HFFc6 (cell line): ENCODE data around the gene ZNF385D. TPM values are rescaled to one million over a fixed set of nuclear protein-coding genes. Genes with fewer than 3 reads are reported as not detected.

Experiments used
- DNase-seq: peaks from one replicate; pipeline ENCODE4 v3.0.0-alpha.2; 2018
- H3K27ac Mint-ChIP-seq: 2 replicates; pipeline ENCODE4 v1.8.0; 2020; ENCODE audit warnings: mild to moderate bottlenecking, mixed read lengths
- H3K27me3 Mint-ChIP-seq: 2 replicates; pipeline ENCODE4 v1.8.0; 2021; ENCODE audit warnings: mild to moderate bottlenecking, moderate library complexity, mixed read lengths; ENCODE audit not compliant: insufficient read depth
- H3K36me3 Mint-ChIP-seq: 2 replicates; pipeline ENCODE4 v1.8.0; 2021; ENCODE audit warnings: low read depth, mixed read lengths
- H3K4me1 Mint-ChIP-seq: 2 replicates; pipeline ENCODE4 v1.8.0; 2020; ENCODE audit warnings: low read depth, mixed read lengths
- H3K4me3 Mint-ChIP-seq: 2 replicates; pipeline ENCODE4 v1.8.0; 2020; ENCODE audit warnings: mild to moderate bottlenecking, moderate library complexity, mixed read lengths
- H3K9me3 Mint-ChIP-seq: 2 replicates; pipeline ENCODE4 v1.8.0; 2020; ENCODE audit warnings: mild to moderate bottlenecking, mixed read lengths
- total RNA-seq, 6 experiments: library from RNA; stranded (reverse); fragmentation: NEBNext Ultra II Directional; extraction: Animal tissue kit (Norgen Biotek cat#: 25700); gene quantifications; 2 replicates in 1 of 6; 3 replicates in 5 of 6; pipeline ENCODE4 v1.2.3, GENCODE V29; 2021
- TF ChIP-seq, protein P1 (sequence below): fragments of 200-600 bp; sonication (generic); IDR thresholded peaks from 2 replicates; pipeline ENCODE4 v1.5.0; 2021; ENCODE audit warnings: antibody characterized with exemption, mild to moderate bottlenecking

ZNF385D gene
- total RNA-seq, 6 experiments from 2014 or later = 3.0 to 4.8 (median 4.1) TPM

DNA sequence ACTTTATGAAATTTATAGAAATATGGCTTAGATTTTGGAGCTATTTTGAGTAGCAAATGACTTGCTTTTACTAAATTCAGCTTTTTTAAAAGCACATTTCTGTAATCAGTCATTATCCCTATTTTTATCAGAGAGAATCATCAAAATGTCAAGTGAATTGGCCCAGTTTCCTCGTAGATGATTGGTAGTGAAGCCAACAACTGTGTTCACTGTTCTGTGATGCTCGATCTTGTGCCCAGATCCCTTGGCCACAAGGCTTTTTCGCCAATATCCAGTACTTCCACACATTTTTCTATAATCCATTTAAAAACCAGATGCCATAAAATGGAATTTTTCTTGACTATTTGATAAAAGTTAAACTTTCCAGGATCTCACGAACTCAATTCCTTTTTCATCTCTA, 336.5 kb downstream of the ZNF385D start:
- Mint-ChIP-seq H3K27ac (no peak overlapping the region), H3K9me3 (no peaks in the 10 kb centered on the region), H3K4me3 (no peak overlapping the region), H3K36me3 (no peaks in the 10 kb centered on the region), H3K27me3 (no peaks in the 10 kb centered on the region; the same call in 1 of the 2 replicates), H3K4me1 (peaks cover 12% of the 10 kb centered on the region)
- no peak for DNase-seq
- TF ChIP-seq, protein P1, sequence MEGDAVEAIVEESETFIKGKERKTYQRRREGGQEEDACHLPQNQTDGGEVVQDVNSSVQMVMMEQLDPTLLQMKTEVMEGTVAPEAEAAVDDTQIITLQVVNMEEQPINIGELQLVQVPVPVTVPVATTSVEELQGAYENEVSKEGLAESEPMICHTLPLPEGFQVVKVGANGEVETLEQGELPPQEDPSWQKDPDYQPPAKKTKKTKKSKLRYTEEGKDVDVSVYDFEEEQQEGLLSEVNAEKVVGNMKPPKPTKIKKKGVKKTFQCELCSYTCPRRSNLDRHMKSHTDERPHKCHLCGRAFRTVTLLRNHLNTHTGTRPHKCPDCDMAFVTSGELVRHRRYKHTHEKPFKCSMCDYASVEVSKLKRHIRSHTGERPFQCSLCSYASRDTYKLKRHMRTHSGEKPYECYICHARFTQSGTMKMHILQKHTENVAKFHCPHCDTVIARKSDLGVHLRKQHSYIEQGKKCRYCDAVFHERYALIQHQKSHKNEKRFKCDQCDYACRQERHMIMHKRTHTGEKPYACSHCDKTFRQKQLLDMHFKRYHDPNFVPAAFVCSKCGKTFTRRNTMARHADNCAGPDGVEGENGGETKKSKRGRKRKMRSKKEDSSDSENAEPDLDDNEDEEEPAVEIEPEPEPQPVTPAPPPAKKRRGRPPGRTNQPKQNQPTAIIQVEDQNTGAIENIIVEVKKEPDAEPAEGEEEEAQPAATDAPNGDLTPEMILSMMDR = no peak

DNA sequence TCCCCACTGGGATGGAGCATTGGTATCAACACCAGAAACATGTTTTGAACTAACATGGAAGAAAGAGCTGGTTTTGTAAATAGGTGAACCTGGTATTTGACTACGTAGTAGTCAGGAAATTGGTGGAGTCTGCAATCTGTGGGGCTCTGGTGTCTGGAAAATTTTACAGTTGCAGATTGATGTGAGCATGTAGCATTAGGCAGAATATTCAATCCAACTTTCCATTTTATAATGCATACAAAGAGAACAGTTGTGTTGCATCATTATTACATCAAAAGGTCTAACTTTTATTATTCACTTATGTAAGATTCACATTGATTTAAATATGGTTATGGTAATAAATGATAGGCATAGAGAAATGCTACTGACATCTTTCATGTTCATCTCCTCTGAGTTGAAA, 340.0 kb downstream of the ZNF385D start:
- H3K9me3 Mint-ChIP-seq = no peaks in the 10 kb centered on the region
- no peak overlapping the region for H3K27ac Mint-ChIP-seq
- TF ChIP-seq, protein P1 = no peak
- DNase-seq = no peak
- no peak overlapping the region for H3K4me3 Mint-ChIP-seq
- H3K36me3 Mint-ChIP-seq = no peaks in the 10 kb centered on the region
- H3K27me3 Mint-ChIP-seq = no peaks in the 10 kb centered on the region
- H3K4me1 Mint-ChIP-seq = no peaks in the 10 kb centered on the region

DNA sequence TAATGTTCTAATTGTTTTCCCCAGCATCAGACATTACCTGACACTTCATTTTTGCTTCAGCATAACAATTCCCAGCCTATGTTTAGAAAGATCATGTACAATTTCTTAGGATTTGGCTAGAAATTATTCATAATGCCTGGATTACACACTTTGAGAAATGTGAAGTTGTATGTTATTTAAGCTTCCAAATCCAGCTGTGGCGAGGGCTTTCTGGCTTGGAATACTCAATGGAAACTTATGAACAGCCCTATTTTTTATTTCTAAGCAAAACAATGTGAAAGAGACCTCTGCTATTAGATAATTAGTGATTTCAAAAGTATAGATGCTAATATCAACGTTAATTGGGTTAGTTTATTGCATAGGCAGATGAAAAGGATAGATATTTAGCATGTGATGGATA, 341.6 kb downstream of the ZNF385D start:
- no peaks in the 10 kb centered on the region for H3K4me1 Mint-ChIP-seq
- no peak for DNase-seq
- no peak overlapping the region for H3K27ac Mint-ChIP-seq
- TF ChIP-seq, protein P1 = no peak
- H3K27me3 Mint-ChIP-seq = no peaks in the 10 kb centered on the region
- peaks cover 6% of the 10 kb centered on the region; the same call in 1 of the 2 replicates for H3K36me3 Mint-ChIP-seq
- peaks cover 6% of the 10 kb centered on the region for H3K9me3 Mint-ChIP-seq
- no peak overlapping the region for H3K4me3 Mint-ChIP-seq

- Mint-ChIP-seq H3K4me3 (no peak overlapping the region), H3K27ac (no peak overlapping the region), H3K4me1 (no peaks in the 10 kb centered on the region), H3K27me3 (no peaks in the 10 kb centered on the region), H3K36me3 (peaks cover 9% of the 10 kb centered on the region; the same call in 1 of the 2 replicates), H3K9me3 (peaks cover 7% of the 10 kb centered on the region)
- DNase-seq = no peak
- TF ChIP-seq, protein P1 = no peak
These were observed 343.3 kb downstream of the ZNF385D start for GRCh38 chr3:21407743-21408142.

GRCh38 chr3:21405671-21406667, 345.0 kb downstream of the ZNF385D start:
- no peak for DNase-seq
- Mint-ChIP-seq H3K27me3 (no peaks in the 10 kb centered on the region), H3K9me3 (peaks cover 7% of the 10 kb centered on the region), H3K4me3 (no peak overlapping the region), H3K27ac (no peak overlapping the region), H3K4me1 (no peaks in the 10 kb centered on the region), H3K36me3 (peaks cover 9% of the 10 kb centered on the region; the same call in 1 of the 2 replicates)
- TF ChIP-seq, protein P1 = no peak
